ENCODE data around the gene KLF14.

KLF14 gene

GRCh38 chr7:130708766-130709165 lies 25.2 kb downstream of the KLF14 start:
- no peak overlapping the region for H3K4me3 ChIP-seq (ENCODE audit: low read depth, low read length)
- TF ChIP-seq CTCF (IDR thresholded peaks at IDR 0.05; ENCODE audit: insufficient read depth, low read depth, low read length, missing control alignments) = no peak
- no peak for DNase-seq (ENCODE audit: low read depth)

DNA sequence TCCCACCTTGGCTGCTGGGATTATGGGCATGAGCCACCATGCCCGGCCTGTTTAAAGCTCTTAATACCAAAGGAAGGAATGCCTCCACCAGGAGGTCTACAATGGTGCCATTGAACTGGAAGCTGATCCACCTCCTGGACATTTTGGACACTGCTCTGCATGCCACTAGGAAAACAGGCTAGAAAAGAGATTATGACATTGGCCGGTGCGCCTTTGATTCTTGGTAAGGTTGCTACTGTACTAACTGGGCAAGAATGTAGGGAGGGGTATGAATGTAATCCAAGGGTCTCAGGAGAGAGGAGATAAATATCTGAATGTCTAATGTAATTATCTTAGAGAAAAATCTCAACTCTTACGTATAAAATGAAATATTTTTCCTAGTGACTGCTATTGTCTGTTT lies 26.0 kb downstream of the KLF14 start:
- DNase-seq (ENCODE audit: low read depth) = no peak
- no peak for TF ChIP-seq CTCF (IDR thresholded peaks at IDR 0.05; ENCODE audit: insufficient read depth, low read depth, low read length, missing control alignments)

GRCh38 chr7:130703851-130704250 lies 30.2 kb downstream of the KLF14 start:
- TF ChIP-seq CTCF (IDR thresholded peaks at IDR 0.05; ENCODE audit: insufficient read depth, low read depth, low read length, missing control alignments) = no peak
- no peak overlapping the region for H3K4me3 ChIP-seq (ENCODE audit: low read depth, low read length)
- no peak for DNase-seq (ENCODE audit: low read depth)

More for the DNA sequence above, 26.0 kb downstream of the KLF14 start:
- no peak overlapping the region for H3K4me3 ChIP-seq (ENCODE audit: low read depth, low read length)

DNA sequence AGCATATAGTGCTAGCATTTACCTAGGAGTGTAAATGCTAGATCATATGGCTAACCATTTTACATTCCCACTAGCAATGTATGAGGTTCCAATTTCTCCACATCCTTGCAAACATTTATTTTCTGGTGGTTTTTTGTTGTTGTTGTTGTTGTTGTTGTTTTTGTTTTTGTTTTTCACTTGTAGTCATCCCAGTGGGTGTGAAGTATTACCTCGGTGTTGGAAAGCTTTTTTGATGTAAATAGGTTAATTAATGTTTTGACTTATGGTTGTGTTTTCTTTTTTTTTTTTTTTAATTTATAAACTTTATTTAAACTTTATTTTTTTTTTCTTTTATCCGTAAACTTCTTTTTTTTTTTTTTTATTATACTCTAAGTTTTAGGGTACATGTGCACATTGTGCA lies 32.4 kb downstream of the KLF14 start:
- TF ChIP-seq CTCF (IDR thresholded peaks at IDR 0.05; ENCODE audit: insufficient read depth, low read depth, low read length, missing control alignments) = no peak
- no peak overlapping the region for H3K4me3 ChIP-seq (ENCODE audit: low read depth, low read length)
- no peak for DNase-seq (ENCODE audit: low read depth)

DNA sequence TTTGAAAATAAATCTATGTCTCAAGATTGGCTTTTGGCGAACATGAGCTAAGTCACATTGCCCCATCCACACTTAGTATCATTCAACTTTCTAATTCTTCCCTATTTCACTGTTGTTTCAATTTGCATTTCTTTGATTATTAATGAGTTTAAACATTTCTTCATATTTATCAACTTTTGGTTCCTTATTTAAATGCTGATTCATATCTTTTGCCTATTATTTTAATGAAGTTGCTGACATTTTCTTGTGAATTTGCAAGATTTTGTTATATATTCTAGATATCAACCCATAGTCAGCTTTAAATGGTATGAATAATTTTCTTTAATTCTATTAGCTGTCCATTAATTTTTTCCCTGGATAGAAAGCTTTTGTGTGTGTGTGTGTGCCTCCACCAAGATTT lies 33.2 kb downstream of the KLF14 start:
- TF ChIP-seq CTCF (IDR thresholded peaks at IDR 0.05; ENCODE audit: insufficient read depth, low read depth, low read length, missing control alignments) = no peak
- DNase-seq (ENCODE audit: low read depth) = no peak
- H3K4me3 ChIP-seq (ENCODE audit: low read depth, low read length) = no peak overlapping the region

GRCh38 chr7:130699686-130700085 lies 34.3 kb downstream of the KLF14 start:
- no peak overlapping the region for H3K4me3 ChIP-seq (ENCODE audit: low read depth, low read length)
- no peak for TF ChIP-seq CTCF (IDR thresholded peaks at IDR 0.05; ENCODE audit: insufficient read depth, low read depth, low read length, missing control alignments)
- DNase-seq (ENCODE audit: low read depth) = no peak

GRCh38 chr7:130697820-130698219 lies 36.2 kb downstream of the KLF14 start:
- no peak overlapping the region for H3K4me3 ChIP-seq (ENCODE audit: low read depth, low read length)
- TF ChIP-seq CTCF (IDR thresholded peaks at IDR 0.05; ENCODE audit: insufficient read depth, low read depth, low read length, missing control alignments) = no peak
- no peak for DNase-seq (ENCODE audit: low read depth)

All from GM12865 (cell line).